PC-9 (cell line): ENCODE measurements around the gene TBX2.

Experiments used
- CTCF ChIP-seq: fragments of 200-600 bp; sonication (generic); conservative IDR thresholded peaks from 2 replicates; pipeline ENCODE4 v1.6.1; 2017; ENCODE audit warnings: mixed run types, antibody characterized with exemption, mild to moderate bottlenecking, moderate library complexity
- EZH2 ChIP-seq: fragments of 200-600 bp; sonication (generic); IDR thresholded peaks from 2 replicates; pipeline ENCODE4 v1.8.0; 2017; ENCODE audit warnings: antibody characterized with exemption, low read depth

- TF ChIP-seq CTCF: no peak
- TF ChIP-seq EZH2: no peak
Measured at GRCh38 chr17:61452301-61453290, 53.0 kb downstream of the TBX2 start, which contains the start of gene TBX4.
